Effector memory CD8-positive, alpha-beta T cell (primary cell): ENCODE data around the gene POLD1.

Source experiments
- ATAC-seq: fragments of 150-1000 bp; cut with Tn5 transposase; replicated peaks from 2 replicates; pipeline ENCODE4 v1.10.0; 2021; ENCODE audit warnings: mild to moderate bottlenecking, moderate library complexity
- DNase-seq, 3 experiments: peaks; one replicate each; pipeline ENCODE4 v3.0.0; 2021
- H3K27ac Mint-ChIP-seq, 2 donors: one replicate each; pipeline ENCODE4 v1.8.0; 2022; ENCODE audit warnings: mild to moderate bottlenecking in 2 of 2, mixed read lengths in 2 of 2, moderate library complexity in 2 of 2
- H3K27me3 Mint-ChIP-seq, 2 donors: one replicate each; pipeline ENCODE4 v1.8.0; 2022; ENCODE audit warnings: mixed read lengths in 2 of 2
- H3K36me3 Mint-ChIP-seq: one replicate; pipeline ENCODE4 v1.8.0; 2022; ENCODE audit warnings: mild to moderate bottlenecking, moderate library complexity, mixed read lengths; ENCODE audit not compliant: insufficient read depth
- H3K4me1 Mint-ChIP-seq, 2 donors: one replicate each; pipeline ENCODE4 v1.8.0; 2022; ENCODE audit warnings: low read depth in 2 of 2, mixed read lengths in 2 of 2
- H3K4me3 Mint-ChIP-seq, 2 donors: one replicate each; pipeline ENCODE4 v1.8.0; 2022; ENCODE audit warnings: mild to moderate bottlenecking in 2 of 2, mixed read lengths in 2 of 2, moderate library complexity in 2 of 2
- H3K9me3 Mint-ChIP-seq, 2 donors: one replicate each; pipeline ENCODE4 v1.8.0; 2022; ENCODE audit warnings: mixed read lengths in 2 of 2

The POLD1 gene

DNA sequence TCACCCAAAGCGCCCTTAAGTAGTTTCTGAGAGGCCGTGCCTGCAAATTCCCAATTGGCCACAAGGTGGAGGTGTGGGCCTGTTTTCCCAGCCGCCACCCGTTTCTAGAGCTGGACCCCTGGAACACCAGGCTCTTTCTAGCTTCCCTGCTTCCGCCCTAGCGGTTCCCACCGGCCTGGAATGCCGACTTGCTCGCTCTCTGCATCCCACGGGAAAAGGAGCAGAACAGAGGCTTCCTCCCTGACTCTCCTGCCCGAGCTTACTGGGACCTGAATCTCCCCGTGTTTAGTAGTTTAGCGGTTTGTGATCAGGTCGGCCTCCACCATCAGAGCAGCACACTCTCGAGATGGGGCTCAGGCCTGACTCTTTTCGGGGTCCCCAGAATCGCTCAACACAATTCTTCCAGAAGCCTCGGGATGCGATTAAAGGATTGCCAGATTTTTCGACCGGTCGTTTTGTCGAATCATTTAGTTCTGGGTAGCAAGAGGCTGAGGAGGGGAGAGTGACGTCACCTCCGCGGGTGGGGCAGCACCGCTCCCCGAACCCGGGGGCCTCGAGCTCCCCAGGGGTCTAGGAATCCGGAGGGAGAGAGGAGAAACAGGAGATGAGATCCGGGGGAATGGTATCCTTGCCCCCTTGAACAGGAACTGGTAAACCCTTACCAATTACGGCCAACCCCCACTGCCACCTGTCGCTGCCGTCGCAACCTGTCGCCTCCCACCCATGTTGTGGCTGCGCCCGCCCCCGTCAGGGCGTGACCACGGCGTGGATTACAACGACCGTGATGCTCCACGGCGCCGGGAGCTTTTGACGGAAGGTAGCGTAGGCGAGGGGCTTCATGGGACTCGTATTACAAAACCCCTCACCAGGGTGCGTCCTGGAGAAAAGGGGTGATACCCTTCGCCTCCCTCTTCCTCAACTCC, 26.7 kb upstream of the POLD1 start:
- H3K27ac Mint-ChIP-seq = peak overlapping the region; percentile 97 to 98
- H3K27me3 Mint-ChIP-seq = no peaks in the 10 kb centered on the region
- H3K4me1 Mint-ChIP-seq = peaks cover 30 to 41% of the 10 kb centered on the region in 2 donors
- no peaks in the 10 kb centered on the region for H3K9me3 Mint-ChIP-seq
- ATAC-seq = peak; percentile 84
- H3K4me3 Mint-ChIP-seq = peak overlapping the region; percentile 95
- peaks cover 24% of the 10 kb centered on the region for H3K36me3 Mint-ChIP-seq
- peak; percentile 79 to 90 (median 82) for DNase-seq

DNA sequence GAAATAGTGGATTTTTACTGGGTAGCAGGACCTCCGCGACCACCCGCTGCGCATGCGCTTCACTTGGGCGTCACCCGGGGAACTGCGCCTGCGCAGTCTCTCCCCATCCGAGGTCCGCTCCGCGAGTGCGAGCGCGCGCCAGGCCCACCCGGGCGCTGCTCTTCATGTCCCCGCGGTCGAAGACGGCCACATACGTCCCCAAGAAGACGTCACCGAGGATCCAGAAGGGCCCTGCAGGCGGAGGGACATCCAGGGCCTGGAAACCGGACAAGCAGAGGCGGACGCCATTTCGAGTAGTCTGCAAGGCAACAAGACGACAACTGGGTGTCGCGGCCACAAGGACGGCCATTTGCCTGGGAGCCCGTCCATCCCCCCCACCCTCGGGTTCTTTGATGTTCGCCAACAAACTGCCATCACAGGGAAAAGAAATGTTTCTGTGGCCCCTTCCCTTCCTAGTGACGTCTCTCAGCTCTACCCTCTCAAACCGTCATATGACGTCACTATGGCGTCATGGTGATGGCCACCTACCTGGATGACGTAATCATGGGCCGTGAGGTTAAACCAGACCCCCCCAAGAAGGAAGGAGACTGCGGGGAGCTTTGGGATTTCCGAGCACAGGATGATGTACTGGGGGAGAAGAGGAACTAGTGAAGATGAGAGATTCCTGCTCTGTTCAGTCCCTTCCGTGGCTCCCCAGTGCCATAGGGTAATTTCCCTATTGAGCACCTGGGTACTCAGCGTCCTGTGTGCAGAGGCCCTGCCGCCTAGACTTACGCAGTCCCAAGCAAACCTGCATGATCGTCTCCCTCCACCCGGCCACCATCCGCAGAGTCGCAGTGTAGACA, 25.4 kb upstream of the POLD1 start:
- peak; percentile 32 for ATAC-seq
- peak overlapping the region; percentile 95 for H3K4me3 Mint-ChIP-seq
- H3K4me1 Mint-ChIP-seq = peaks cover 37 to 46% of the 10 kb centered on the region in 2 donors
- H3K36me3 Mint-ChIP-seq = peaks cover 27% of the 10 kb centered on the region
- no peaks in the 10 kb centered on the region for H3K27me3 Mint-ChIP-seq
- H3K27ac Mint-ChIP-seq = peak overlapping the region; percentile 97 to 98
- DNase-seq = peak; percentile 62 to 71 (median 64)
- H3K9me3 Mint-ChIP-seq = no peaks in the 10 kb centered on the region

DNA sequence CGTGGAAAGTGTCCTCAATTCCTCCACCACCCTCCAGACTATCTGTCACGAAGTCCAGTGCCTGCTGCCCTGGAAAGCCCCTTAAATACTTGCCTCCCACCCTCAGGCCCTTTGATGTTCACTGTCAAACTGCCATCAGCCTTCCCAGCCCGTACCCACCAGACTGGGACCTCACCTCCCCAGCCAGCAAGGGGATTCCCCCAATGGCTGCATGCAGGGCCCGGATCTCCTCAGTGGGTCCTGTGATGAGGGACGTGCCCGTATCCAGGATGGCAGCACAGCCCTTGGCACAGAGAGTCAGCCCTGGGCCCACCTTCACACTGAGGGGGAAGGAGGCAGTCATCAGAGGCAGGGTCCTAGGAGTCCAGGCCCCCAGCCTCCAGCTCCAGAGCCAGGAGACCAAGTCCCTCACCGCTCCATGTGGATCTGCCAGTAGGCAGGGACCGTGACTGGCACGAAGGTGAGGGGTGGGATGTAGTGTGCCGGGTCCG, 24.8 kb upstream of the POLD1 start:
- H3K4me1 Mint-ChIP-seq = peaks cover 39 to 49% of the 10 kb centered on the region in 2 donors
- H3K9me3 Mint-ChIP-seq = no peaks in the 10 kb centered on the region
- peak overlapping the region; percentile 97 to 98 for H3K27ac Mint-ChIP-seq
- ATAC-seq (no peak), DNase-seq (no peak)
- H3K36me3 Mint-ChIP-seq = peaks cover 32% of the 10 kb centered on the region
- peak overlapping the region; percentile 95 for H3K4me3 Mint-ChIP-seq
- no peaks in the 10 kb centered on the region for H3K27me3 Mint-ChIP-seq

DNA sequence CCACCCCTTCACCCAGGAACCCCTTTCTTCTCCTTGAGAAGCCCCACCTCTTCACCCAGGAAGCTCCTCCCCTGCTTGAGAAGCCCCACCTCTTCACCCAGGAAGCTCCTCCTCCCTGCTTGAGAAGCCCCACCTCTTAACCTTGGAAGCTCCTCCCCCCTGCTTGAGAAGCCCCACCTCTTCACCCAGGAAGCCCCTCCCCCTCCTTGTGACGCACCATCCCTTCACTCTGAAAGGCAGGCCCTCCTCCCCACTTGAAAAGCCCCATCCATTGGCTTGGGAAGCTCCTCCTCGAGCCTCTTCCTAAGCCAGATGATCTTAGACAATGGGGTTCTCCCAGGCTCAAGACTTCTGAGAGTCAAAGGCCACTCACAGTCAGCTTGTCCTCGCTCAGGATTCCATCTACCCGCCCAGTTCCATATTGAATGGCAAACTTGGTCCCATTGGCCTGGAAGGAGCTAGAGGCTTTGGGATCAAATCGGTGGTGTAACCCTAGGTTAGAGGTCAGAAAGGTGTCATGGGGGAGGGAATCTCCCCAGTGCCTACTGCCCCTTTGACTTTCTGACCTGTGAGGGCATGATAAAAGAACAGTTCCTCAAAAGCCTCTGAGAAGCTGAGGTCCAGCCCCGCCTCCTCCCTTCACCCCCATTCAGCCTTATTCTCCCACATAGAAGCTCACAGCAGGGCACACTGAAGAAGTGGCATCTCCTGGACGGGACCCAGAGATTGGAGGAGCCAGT, 22.7 kb upstream of the POLD1 start:
- H3K27me3 Mint-ChIP-seq = no peaks in the 10 kb centered on the region
- DNase-seq = no peak
- peak overlapping the region in 1 of 2 donors; percentile 55 for H3K27ac Mint-ChIP-seq
- peaks cover 36% of the 10 kb centered on the region for H3K36me3 Mint-ChIP-seq
- peaks cover 50 to 61% of the 10 kb centered on the region in 2 donors for H3K4me1 Mint-ChIP-seq
- H3K9me3 Mint-ChIP-seq = no peaks in the 10 kb centered on the region
- no peak overlapping the region for H3K4me3 Mint-ChIP-seq
- ATAC-seq = no peak

DNA sequence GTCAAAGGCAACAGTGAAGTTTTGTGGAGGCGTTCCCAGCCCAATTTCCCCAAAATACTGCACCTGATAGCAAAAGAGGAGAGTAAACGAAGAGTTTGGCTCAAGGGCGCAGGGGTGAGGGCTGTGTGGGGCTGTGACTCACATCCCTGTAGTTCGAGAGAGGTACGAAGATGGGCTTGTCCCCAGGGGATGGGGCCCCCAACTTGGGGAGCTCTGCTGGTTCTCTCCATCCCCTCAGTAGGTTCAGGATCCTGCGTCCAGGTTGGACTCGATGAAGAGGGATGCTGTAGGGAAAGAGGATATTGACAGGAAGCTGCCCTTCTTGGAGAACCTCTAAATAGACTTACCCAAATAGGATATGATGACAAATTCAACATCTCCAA, 22.1 kb upstream of the POLD1 start:
- Mint-ChIP-seq H3K27ac (peak overlapping the region in 1 of 2 donors; percentile 55), H3K4me3 (no peak overlapping the region), H3K4me1 (peaks cover 48 to 59% of the 10 kb centered on the region in 2 donors), H3K36me3 (peaks cover 34% of the 10 kb centered on the region), H3K27me3 (no peaks in the 10 kb centered on the region), H3K9me3 (no peaks in the 10 kb centered on the region)
- DNase-seq (no peak), ATAC-seq (no peak)

DNA sequence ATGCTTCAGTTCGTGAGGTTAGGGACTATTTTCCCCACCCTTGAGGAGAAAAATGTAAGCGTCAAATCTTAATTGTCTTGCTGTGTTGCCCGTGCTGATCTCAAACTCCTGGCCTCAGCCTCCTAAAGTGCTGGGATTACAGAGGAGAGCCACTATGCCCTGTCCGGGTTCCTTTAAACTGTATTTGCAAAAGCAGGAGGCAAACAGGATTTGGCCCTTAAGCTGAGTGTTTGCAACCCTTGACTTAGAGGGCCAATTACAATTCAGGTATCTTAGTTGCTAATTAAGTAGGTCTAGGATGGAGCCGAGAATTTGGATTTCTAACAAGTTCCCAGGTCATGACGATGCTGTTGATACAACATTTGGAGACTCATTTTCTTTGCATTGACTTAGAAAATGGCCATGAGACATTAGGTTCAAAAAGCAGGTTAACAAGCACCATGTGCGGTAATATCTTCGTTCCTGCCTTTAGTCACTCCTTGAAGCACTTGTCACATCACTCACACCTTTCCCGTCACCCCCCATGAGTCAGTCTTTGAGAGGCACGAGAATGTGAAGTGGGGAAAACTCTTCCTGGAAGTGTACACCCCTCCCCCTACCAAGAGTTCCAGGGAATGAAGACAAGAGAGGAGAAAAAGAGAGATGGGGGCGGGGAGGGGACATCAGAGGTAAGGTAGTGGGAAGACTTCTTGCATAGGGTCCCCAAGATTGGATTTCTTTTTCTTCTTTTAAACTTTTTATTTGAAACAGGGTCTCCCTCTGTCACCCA, 21.3 kb upstream of the POLD1 start:
- Mint-ChIP-seq H3K9me3 (no peaks in the 10 kb centered on the region), H3K27me3 (no peaks in the 10 kb centered on the region), H3K27ac (peak overlapping the region in 1 of 2 donors; percentile 78), H3K36me3 (peaks cover 26% of the 10 kb centered on the region), H3K4me1 (peaks cover 44 to 52% of the 10 kb centered on the region in 2 donors), H3K4me3 (peak overlapping the region; percentile 50 to 59)
- DNase-seq (no peak), ATAC-seq (no peak)

DNA sequence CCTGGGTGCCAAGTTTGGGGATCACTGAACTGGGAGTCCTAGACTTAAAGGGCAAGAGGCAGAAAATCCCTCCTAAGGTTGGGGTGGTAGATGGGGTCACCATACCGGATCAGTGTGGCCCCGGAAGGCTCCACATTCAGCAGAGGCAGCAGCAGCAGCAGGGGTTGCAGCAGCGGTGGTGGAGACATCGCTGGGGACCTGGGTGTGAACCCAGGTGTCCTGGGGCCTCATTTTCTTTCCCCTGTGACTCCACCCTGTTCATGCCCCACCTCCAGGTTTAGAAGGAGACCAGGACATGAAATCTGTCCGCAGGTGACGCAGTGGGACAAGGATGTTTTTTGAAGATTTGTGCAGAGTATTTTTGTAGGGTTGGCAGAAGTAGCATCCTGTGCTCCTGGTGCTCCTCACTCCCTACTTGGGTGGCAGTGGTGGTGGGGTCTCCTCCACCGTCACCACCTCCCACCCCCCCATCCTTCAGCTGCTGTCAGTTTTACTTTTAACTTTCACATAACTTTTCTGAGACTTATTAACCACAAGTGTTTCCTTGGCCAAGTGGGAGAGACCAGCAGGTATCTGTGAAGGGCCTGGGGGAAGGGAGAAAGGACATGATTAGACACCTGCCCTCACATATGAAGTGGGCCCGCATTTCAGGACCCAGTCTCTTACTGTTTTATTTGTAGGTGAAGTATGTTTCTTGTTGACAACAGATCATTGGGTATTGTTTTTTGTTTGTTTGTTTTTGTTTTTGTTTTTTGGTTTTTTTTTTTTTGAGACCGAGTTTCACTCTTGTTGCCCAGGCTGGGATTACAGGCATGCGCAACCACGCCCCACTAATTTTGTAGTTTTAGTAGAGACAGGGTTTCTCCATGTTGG, 18.5 kb upstream of the POLD1 start, which contains the start of gene NAPSA:
Gene NAPSA, minus strand, starts transcription at position 206 of the 873 bp plus-strand sequence. Its CDS starts 18 bp downstream, at position 188.
- H3K4me3 Mint-ChIP-seq = peak within 1 kb of the TSS; percentile 54 to 57
- peak within 1 kb of the TSS in 1 of 2 donors; percentile 88 for H3K27ac Mint-ChIP-seq
- peaks cover 12% of the 10 kb centered on the region for H3K36me3 Mint-ChIP-seq
- no peak for ATAC-seq
- peaks cover 34 to 37% of the 10 kb centered on the region in 2 donors for H3K4me1 Mint-ChIP-seq
- no peaks in the 10 kb centered on the region for H3K9me3 Mint-ChIP-seq
- no peaks in the 10 kb centered on the region for H3K27me3 Mint-ChIP-seq
- no peak for DNase-seq

DNA sequence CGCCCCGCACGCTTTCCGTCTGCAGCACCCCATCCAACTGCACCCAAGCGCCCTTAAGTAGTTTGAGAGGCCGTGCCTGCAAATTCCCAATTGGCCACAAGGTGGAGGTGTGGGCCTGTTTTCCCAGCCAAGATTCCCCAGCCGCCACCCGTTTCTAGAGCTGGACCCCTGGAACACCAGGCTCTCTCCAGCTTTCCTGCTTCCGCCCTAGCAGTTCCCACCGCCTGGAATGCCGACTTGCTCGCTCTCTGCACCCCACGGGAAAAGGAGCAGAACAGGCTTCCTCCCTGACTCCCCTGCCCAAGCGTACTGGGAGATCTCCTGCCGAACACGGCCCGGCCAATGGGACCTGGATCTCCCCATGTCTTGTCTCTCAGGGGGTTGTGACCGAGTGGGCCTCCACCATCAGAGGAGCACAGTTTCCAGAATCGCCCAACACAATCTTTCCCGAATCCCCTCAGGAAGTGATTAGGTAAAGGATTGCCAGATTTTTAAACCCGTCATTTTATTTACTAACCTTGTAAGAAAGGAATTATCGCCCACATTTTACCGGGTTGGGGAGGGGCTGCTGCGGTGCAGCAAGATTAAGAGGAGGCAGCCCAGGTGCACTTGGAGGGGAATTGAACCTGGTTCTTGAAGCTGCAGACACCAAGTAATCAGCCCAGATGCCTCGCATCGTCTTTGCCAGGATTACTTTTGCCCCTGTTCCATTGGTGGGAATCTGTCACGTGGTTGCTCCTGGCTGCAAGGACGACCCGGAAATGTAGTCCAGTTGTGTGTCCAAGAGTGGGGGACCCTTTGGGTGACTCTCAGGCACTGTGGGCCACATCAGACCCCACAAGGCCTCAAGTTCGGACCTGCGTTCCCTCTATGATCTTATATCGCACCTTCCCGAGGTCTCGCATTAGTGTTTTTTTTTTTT, 15.2 kb upstream of the POLD1 start:
- peaks cover 18 to 24% of the 10 kb centered on the region in 2 donors for H3K4me1 Mint-ChIP-seq
- peaks cover 8% of the 10 kb centered on the region for H3K36me3 Mint-ChIP-seq
- no peaks in the 10 kb centered on the region for H3K9me3 Mint-ChIP-seq
- DNase-seq (peak; percentile 68 to 82 (median 70)), ATAC-seq (peak; percentile 56)
- peak overlapping the region in 1 of 2 donors; percentile 77 for H3K27ac Mint-ChIP-seq
- peak overlapping the region; percentile 80 to 83 for H3K4me3 Mint-ChIP-seq
- H3K27me3 Mint-ChIP-seq = no peaks in the 10 kb centered on the region

DNA sequence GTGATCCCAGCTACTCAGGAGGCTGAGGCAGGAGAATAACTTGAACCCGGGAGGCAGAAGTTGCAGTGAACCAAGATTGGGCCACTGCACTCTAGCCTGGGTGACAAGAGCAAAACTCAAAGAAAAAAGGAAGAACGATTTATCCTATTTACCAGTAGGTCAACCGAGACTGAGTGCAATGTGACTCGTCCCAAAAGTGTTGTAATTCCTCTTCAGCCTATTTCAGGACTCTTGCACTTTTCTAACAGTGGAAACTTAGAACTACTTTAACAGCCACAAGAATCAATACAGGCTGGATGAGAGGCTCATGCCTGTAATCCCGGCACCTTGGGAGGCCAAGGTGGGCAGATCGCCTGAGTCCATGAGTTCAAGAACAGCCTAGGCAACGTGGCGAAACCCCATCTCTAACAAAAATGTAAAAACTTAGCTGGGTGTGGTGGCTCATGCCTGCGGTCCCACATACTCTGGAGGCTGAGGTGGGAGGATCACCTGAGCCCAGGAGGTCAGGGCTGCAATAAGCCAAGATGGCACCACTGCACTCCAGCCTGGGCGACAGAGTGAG, 12.2 kb upstream of the POLD1 start:
- ATAC-seq (no peak), DNase-seq (no peak)
- peaks cover 8 to 20% of the 10 kb centered on the region in 2 donors for H3K4me1 Mint-ChIP-seq
- H3K36me3 Mint-ChIP-seq = peaks cover 9% of the 10 kb centered on the region
- no peaks in the 10 kb centered on the region for H3K9me3 Mint-ChIP-seq
- no peaks in the 10 kb centered on the region for H3K27me3 Mint-ChIP-seq
- no peak overlapping the region for H3K27ac Mint-ChIP-seq
- H3K4me3 Mint-ChIP-seq = no peak overlapping the region

DNA sequence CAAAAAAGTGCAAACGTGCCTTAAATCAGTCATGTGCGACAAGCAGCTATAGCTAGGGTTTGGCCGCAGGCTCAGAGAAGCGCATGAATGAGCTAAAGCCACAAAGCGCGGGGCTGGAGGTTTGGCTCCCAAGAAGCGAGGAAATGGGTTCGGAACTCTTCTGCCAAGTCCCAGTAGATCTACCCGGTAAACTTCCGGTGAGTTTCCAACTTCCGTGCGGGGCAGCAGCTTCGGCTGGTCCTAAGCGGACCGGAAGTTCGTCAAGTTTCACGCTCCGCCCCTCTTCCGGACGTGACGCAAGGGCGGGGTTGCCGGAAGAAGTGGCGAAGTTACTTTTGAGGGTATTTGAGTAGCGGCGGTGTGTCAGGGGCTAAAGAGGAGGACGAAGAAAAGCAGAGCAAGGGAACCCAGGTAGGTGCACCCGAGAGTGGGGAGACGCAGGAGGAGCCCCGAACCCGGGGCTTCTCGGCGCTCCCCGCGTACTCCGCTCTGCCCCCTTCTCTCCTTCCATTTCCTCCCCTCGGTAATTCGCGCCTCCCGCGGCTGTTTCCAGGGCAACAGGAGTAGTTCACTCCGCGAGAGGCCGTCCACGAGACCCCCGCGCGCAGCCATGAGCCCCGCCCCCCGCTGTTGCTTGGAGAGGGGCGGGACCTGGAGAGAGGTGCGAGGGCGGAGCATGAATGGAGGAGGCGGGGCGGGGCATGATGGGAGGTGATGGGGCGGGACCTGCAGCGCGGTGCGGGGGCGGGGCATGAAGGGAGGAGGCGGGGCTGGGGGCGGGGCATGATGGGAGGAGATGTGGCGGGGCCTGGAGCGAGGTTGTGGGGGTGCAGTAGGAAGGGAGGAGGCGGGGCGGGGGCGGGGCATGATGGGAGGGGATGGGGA, 7.7 kb upstream of the POLD1 start, which contains the start of gene NR1H2:
Gene NR1H2, plus strand, starts transcription at position 292 of the 885 bp plus-strand sequence. CDS start 1,149 bp downstream, outside the sequence.
- DNase-seq = peak; percentile 95 to 97 (median 96)
- H3K4me1 Mint-ChIP-seq = peaks cover 17 to 26% of the 10 kb centered on the region in 2 donors
- peak; percentile 86 for ATAC-seq
- H3K9me3 Mint-ChIP-seq = no peaks in the 10 kb centered on the region
- peaks cover 44% of the 10 kb centered on the region for H3K36me3 Mint-ChIP-seq
- H3K27ac Mint-ChIP-seq = peak within 1 kb of the TSS; percentile 99
- no peaks in the 10 kb centered on the region for H3K27me3 Mint-ChIP-seq
- peak within 1 kb of the TSS; percentile 94 to 98 for H3K4me3 Mint-ChIP-seq
